Panc1 (cell line): ENCODE results near the gene NDUFV2. TPM values are rescaled to one million over a fixed set of nuclear protein-coding genes. Genes with fewer than 3 reads are reported as not detected.

ENCODE experiments used
- ATAC-seq: fragments of 200-7000 bp; cut with Tn5 transposase; 2 replicates; pipeline ENCODE4 v1.9.1; 2020; ENCODE audit warnings: mild to moderate bottlenecking, moderate library complexity
- BruUV-seq: library from RNA; stranded (reverse); fragments of 400-500 nt; replicated peaks from 2 replicates; lab custom pipeline; 2021; lab: Mats Ljungman, UMichigan
- CTCF ChIA-PET: fragments of 300-600 bp; sonication (Branson Sonifier 250); formaldehyde crosslinking; loops from one replicate; lab custom pipeline; 2022; ENCODE audit warnings: antibody characterized with exemption; lab: Charles Lee
- POLR2A ChIA-PET: fragments of 300-600 bp; sonication (Branson Sonifier 250); formaldehyde crosslinking; loops from one replicate; lab custom pipeline; 2022; ENCODE audit warnings: antibody characterized with exemption; lab: Charles Lee
- DNase-seq: peaks from one replicate; pipeline ENCODE4 v3.0.0-alpha.2; 2010; ENCODE audit warnings: low read depth, low spot score
- H3K27ac ChIP-seq: 2 replicates; pipeline ENCODE4 v1.5.1; 2011; ENCODE audit warnings: mild to moderate bottlenecking, low read length, inconsistent platforms
- H3K27me3 ChIP-seq: fragments of 200-500 bp; sonication (Bioruptor generic); 2 replicates; pipeline ENCODE4 v1.6.0; 2014; ENCODE audit warnings: low read length, inconsistent platforms; ENCODE audit not compliant: control insufficient read depth, insufficient read depth
- H3K36me3 ChIP-seq: fragments of 200-500 bp; sonication (Bioruptor generic); 2 replicates; pipeline ENCODE4 v1.5.1; 2014; ENCODE audit warnings: inconsistent platforms, mild to moderate bottlenecking, low read length, moderate library complexity; ENCODE audit not compliant: control insufficient read depth, insufficient read depth
- H3K4me1 ChIP-seq: 2 replicates; pipeline ENCODE4 v1.5.1; 2011; ENCODE audit warnings: inconsistent platforms, mild to moderate bottlenecking, low read length, moderate library complexity; ENCODE audit not compliant: control insufficient read depth, insufficient read depth
- H3K4me3 ChIP-seq, 2 experiments: 2 replicates each; pipeline ENCODE4 v1.5.1; 2011 to 2012; ENCODE audit warnings: low read depth in 2 of 2, low read length in 2 of 2, mild to moderate bottlenecking in 2 of 2, inconsistent platforms in 1 of 2, moderate library complexity in 1 of 2
- H3K9me3 ChIP-seq: fragments of 200-500 bp; sonication (Bioruptor generic); 2 replicates; pipeline ENCODE4 v1.5.1; 2014; ENCODE audit warnings: low read depth, mild to moderate bottlenecking, inconsistent platforms, low read length, moderate library complexity; ENCODE audit not compliant: control insufficient read depth, insufficient read depth
- POLR2AphosphoS5 ChIP-seq: IDR thresholded peaks from 2 replicates; pipeline ENCODE4 v1.6.1; 2012; ENCODE audit warnings: mild to moderate bottlenecking, low read depth, low read length, moderate library complexity
- REST ChIP-seq, 2 experiments: IDR thresholded peaks; 2 replicates each; pipeline ENCODE4 v1.6.1; 2011 to 2012; ENCODE audit warnings: low read depth in 2 of 2, control low read depth in 1 of 2, low read length in 1 of 2, mild to moderate bottlenecking in 1 of 2, moderate library complexity in 1 of 2; ENCODE audit not compliant: insufficient read depth in 1 of 2
- SIN3A ChIP-seq: IDR thresholded peaks from 2 replicates; pipeline ENCODE4 v1.6.1; 2012; ENCODE audit warnings: low read depth, mild to moderate bottlenecking, low read length, moderate library complexity, borderline replicate concordance; ENCODE audit not compliant: insufficient read depth
- TCF7L2 ChIP-seq: IDR thresholded peaks from 2 replicates; pipeline ENCODE4 v1.6.1; 2011; ENCODE audit warnings: mild to moderate bottlenecking, low read depth, low read length, inconsistent platforms
- in situ Hi-C: cut with HindIII; loops from 2 replicates; pipeline ENCODE4 v1.10.0; 2016; ENCODE audit warnings: low sequenced_read_pairs, low pct_unique_long_range_greater_than_20kb
- intact Hi-C: fragments of 100-400 bp; cut with micrococcal nuclease; formaldehyde crosslinking; loops from one replicate; pipeline ENCODE4 v1.10.0; 2022; ENCODE audit not compliant: unreplicated experiment
- total RNA-seq: library from RNA; stranded (reverse); gene quantifications from one replicate; pipeline ENCODE4 v1.2.1, GENCODE V29; 2021; ENCODE audit not compliant: unreplicated experiment
- TF ChIP-seq, protein P1 (sequence below): fragments of 450-650 bp; IDR thresholded peaks from 2 replicates; pipeline ENCODE4 v1.5.1; 2017; ENCODE audit warnings: mild to moderate bottlenecking

The NDUFV2 gene
- total RNA-seq, 1 experiment from 2014 or later: 157 TPM

GRCh38 chr18:9150121-9150520, 47.6 kb downstream of the NDUFV2 start:
- intact Hi-C loops (no loop called here), in situ Hi-C loops (no loop called here)
- no peak overlapping the region for H3K27ac ChIP-seq
- no TSS peak for BruUV-seq
- peaks cover 22% of the 10 kb centered on the region for H3K4me1 ChIP-seq
- CTCF ChIA-PET: interaction anchor here (0.7 kb wide), 1 partner anchor 9 kb away, joined by 3 read pairs; no protein-coding TSS in a partner anchor
- H3K9me3 ChIP-seq: no peaks in the 10 kb centered on the region
- POLR2A ChIA-PET: interaction anchor here (0.7 kb wide), 1 partner anchor 23 kb away, joined by 3 read pairs; no protein-coding TSS in a partner anchor
- no peaks in the 10 kb centered on the region for H3K27me3 ChIP-seq
- no peaks in the 10 kb centered on the region for H3K36me3 ChIP-seq
- TF ChIP-seq POLR2AphosphoS5 (no peak), SIN3A (no peak), TCF7L2 (no peak), REST (IDR thresholded peaks at IDR 0.05; ENCODE audit: insufficient read depth in 1 of 2, low read depth in 2 of 2, low read length in 1 of 2) (no peak)
- TF ChIP-seq, protein P1, sequence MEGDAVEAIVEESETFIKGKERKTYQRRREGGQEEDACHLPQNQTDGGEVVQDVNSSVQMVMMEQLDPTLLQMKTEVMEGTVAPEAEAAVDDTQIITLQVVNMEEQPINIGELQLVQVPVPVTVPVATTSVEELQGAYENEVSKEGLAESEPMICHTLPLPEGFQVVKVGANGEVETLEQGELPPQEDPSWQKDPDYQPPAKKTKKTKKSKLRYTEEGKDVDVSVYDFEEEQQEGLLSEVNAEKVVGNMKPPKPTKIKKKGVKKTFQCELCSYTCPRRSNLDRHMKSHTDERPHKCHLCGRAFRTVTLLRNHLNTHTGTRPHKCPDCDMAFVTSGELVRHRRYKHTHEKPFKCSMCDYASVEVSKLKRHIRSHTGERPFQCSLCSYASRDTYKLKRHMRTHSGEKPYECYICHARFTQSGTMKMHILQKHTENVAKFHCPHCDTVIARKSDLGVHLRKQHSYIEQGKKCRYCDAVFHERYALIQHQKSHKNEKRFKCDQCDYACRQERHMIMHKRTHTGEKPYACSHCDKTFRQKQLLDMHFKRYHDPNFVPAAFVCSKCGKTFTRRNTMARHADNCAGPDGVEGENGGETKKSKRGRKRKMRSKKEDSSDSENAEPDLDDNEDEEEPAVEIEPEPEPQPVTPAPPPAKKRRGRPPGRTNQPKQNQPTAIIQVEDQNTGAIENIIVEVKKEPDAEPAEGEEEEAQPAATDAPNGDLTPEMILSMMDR: no peak
- DNase-seq: no peak
- H3K4me3 ChIP-seq: no peak overlapping the region
- no peak for ATAC-seq

DNA sequence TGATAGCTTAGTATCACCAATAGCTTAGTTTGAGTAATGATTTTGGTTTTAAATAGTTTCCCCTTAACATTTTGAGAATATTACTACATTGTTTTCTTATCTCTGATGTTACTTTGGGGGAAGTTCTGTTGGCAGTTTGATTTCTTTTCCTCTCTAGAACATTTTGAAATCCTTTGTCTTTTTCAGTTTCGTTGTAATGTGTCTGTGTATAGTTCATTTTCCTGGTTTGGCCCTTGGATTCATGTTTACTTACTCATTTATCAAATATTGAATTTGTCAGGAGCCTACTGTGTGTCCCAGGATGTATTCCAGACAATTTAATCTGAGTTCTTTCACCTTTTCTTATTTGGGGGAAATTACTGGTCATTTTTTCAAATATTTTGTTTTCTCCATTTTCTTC, 50.8 kb downstream of the NDUFV2 start:
- no peaks in the 10 kb centered on the region for H3K27me3 ChIP-seq
- H3K4me1 ChIP-seq: peaks cover under 1% of the 10 kb centered on the region; the same call in 1 of the 2 replicates
- in situ Hi-C loops (no loop called here), intact Hi-C loops (no loop called here)
- H3K36me3 ChIP-seq: no peaks in the 10 kb centered on the region
- no peaks in the 10 kb centered on the region for H3K9me3 ChIP-seq
- POLR2A ChIA-PET: no interaction called here
- no TSS peak for BruUV-seq
- TF ChIP-seq POLR2AphosphoS5 (no peak), SIN3A (no peak), REST (IDR thresholded peaks at IDR 0.05; ENCODE audit: insufficient read depth in 1 of 2, low read depth in 2 of 2, low read length in 1 of 2) (no peak), TCF7L2 (no peak)
- TF ChIP-seq, protein P1: no peak
- DNase-seq: no peak
- no peak overlapping the region for H3K4me3 ChIP-seq
- CTCF ChIA-PET: no interaction called here
- H3K27ac ChIP-seq: no peak overlapping the region
- no peak for ATAC-seq
